Liver (tissue), 9 donors: ENCODE data around the gene PLD6. TPM values are rescaled to one million over a fixed set of nuclear protein-coding genes. Genes with fewer than 3 reads are reported as not detected.

Source experiments
- DNase-seq: peaks from one replicate; pipeline ENCODE4 v3.0.0-alpha.2; 2017; ENCODE audit warnings: low spot score
- H3K27ac ChIP-seq, 2 donors: one replicate each; pipeline ENCODE4 v1.7.0; 2013; ENCODE audit warnings: inconsistent platforms in 2 of 2, low read length in 2 of 2, control low read depth in 1 of 2, low read depth in 1 of 2, mild to moderate bottlenecking in 1 of 2
- H3K27me3 ChIP-seq, 4 donors: one replicate each; pipeline versions ENCODE4 v1.6.1 to v1.7.0; 2013; ENCODE audit warnings: low read length in 3 of 4, inconsistent platforms in 1 of 4, mild to moderate bottlenecking in 1 of 4, moderate library complexity in 1 of 4; ENCODE audit not compliant: control insufficient read depth in 4 of 4, insufficient read depth in 4 of 4
- H3K36me3 ChIP-seq, 4 donors: one replicate each; pipeline versions ENCODE4 v1.6.1 to v1.7.0; 2013; ENCODE audit warnings: low read length in 3 of 4, mild to moderate bottlenecking in 3 of 4, low read depth in 1 of 4, moderate library complexity in 1 of 4; ENCODE audit not compliant: control insufficient read depth in 4 of 4, insufficient read depth in 3 of 4
- H3K4me1 ChIP-seq, 4 donors: one replicate each; pipeline versions ENCODE4 v1.6.1 to v1.7.0; 2013; ENCODE audit warnings: low read length in 3 of 4, mild to moderate bottlenecking in 3 of 4, moderate library complexity in 1 of 4; ENCODE audit not compliant: control insufficient read depth in 4 of 4, insufficient read depth in 4 of 4
- H3K4me3 ChIP-seq, 3 donors: one replicate each; pipeline versions ENCODE4 v1.6.1 to v1.7.0; 2013; ENCODE audit warnings: low read length in 3 of 3, control low read depth in 1 of 3, low read depth in 1 of 3, mild to moderate bottlenecking in 1 of 3
- H3K9ac ChIP-seq, 2 donors: one replicate each; pipeline ENCODE4 v1.7.0; 2013; ENCODE audit warnings: low read length in 2 of 2, mild to moderate bottlenecking in 2 of 2, moderate library complexity in 2 of 2, control low read depth in 1 of 2, low read depth in 1 of 2
- H3K9me3 ChIP-seq, 4 donors: one replicate each; pipeline versions ENCODE4 v1.6.1 to v1.7.0; 2013; ENCODE audit warnings: low read length in 3 of 4; ENCODE audit not compliant: control insufficient read depth in 4 of 4
- ATF3 ChIP-seq: IDR thresholded peaks from 2 replicates; pipeline ENCODE4 v1.6.1; 2016; ENCODE audit warnings: antibody characterized with exemption
- CTCF ChIP-seq: fragments of 150-350 bp; IDR thresholded peaks from 2 replicates; pipeline ENCODE4 v1.5.1; 2017; ENCODE audit warnings: improper control_type of control experiment, low read depth, low read length; ENCODE audit not compliant: missing input control
- EGR1 ChIP-seq, 2 donors: IDR thresholded peaks; 2 replicates each; pipeline ENCODE4 v1.6.1; 2016 to 2018; ENCODE audit warnings: antibody characterized with exemption in 2 of 2, low read depth in 2 of 2
- FOXA1 ChIP-seq: IDR thresholded peaks from 2 replicates; pipeline ENCODE4 v1.6.1; 2016; ENCODE audit warnings: antibody characterized with exemption
- FOXA2 ChIP-seq: IDR thresholded peaks from 2 replicates; pipeline ENCODE4 v1.6.1; 2016; ENCODE audit warnings: antibody characterized with exemption
- GABPA ChIP-seq, 2 donors: IDR thresholded peaks in 1 of 2; conservative IDR thresholded peaks in 1 of 2; 2 replicates each; pipeline ENCODE4 v1.6.1; 2016; ENCODE audit warnings: antibody characterized with exemption in 2 of 2, mild to moderate bottlenecking in 1 of 2, moderate library complexity in 1 of 2
- HNF4A ChIP-seq, 2 donors: conservative IDR thresholded peaks; 2 replicates each; pipeline ENCODE4 v1.6.1; 2016; ENCODE audit warnings: antibody characterized with exemption in 2 of 2, mild to moderate bottlenecking in 2 of 2
- HNF4G ChIP-seq: IDR thresholded peaks from 2 replicates; pipeline ENCODE4 v1.6.1; 2016; ENCODE audit warnings: antibody characterized with exemption
- JUND ChIP-seq, 2 donors: IDR thresholded peaks; 2 replicates each; pipeline ENCODE4 v1.6.1; 2016; ENCODE audit warnings: antibody characterized with exemption in 2 of 2
- MAX ChIP-seq: IDR thresholded peaks from 2 replicates; pipeline ENCODE4 v1.6.1; 2016; ENCODE audit warnings: antibody characterized with exemption
- RAD21 ChIP-seq, 2 donors: IDR thresholded peaks; 2 replicates each; pipeline ENCODE4 v1.6.1; 2016; ENCODE audit warnings: antibody characterized with exemption in 2 of 2, mild to moderate bottlenecking in 2 of 2
- RXRA ChIP-seq, 2 donors: IDR thresholded peaks; 2 replicates each; pipeline ENCODE4 v1.6.1; 2017 to 2018; ENCODE audit warnings: antibody characterized with exemption in 2 of 2, mild to moderate bottlenecking in 1 of 2
- SP1 ChIP-seq: IDR thresholded peaks from 2 replicates; pipeline ENCODE4 v1.6.1; 2018; ENCODE audit warnings: antibody characterized with exemption, mild to moderate bottlenecking
- TAF1 ChIP-seq: conservative IDR thresholded peaks from 2 replicates; pipeline ENCODE4 v1.6.1; 2016; ENCODE audit warnings: antibody characterized with exemption, mild to moderate bottlenecking
- WGBS: extraction: QIAGEN DNeasy Blood & Tissue Kit; methylation state at CpG from one replicate; pipeline ENCODE4 v1.1.7; 2013; 5-methylcytosine and 5-hydroxymethylcytosine counted together
- polyA plus RNA-seq, 2 donors: library from polyadenylated mRNA; stranded (reverse) in 1 of 2; unstranded in 1 of 2; fragments of 200-250 nt in 1 of 2; fragments of >200 nt in 1 of 2; fragmentation: Nextera tagmentation in 1 of 2; extraction: Ambion mirVana in 1 of 2; gene quantifications; one replicate each; pipeline versions ENCODE4 v1.2.1 to v1.2.3, GENCODE V29; 2013 to 2015
- total RNA-seq, 2 donors: library from RNA; depleted of rRNA; stranded (reverse); fragments of >200 nt; gene quantifications; one replicate each; pipeline ENCODE4 v1.2.3, GENCODE V29; 2014
- donor health status: healthy.
- donor health status: healthy.
- donor health status: healthy.
- donor health status: healthy.
- donor health status: healthy.

The PLD6 gene
- total and polyA plus RNA-seq, 4 donors = 1.2 to 2.3 (median 1.5) TPM

GRCh38 chr17:17152385-17152784 is 53.7 kb downstream of the PLD6 start:
- TF ChIP-seq TAF1 (no peak), RAD21 (IDR thresholded peaks at IDR 0.05) (no peak), CTCF (no peak), EGR1 (IDR thresholded peaks at IDR 0.05; ENCODE audit: low read depth in 2 of 2) (no peak), MAX (no peak), RXRA (IDR thresholded peaks at IDR 0.05) (no peak), HNF4A (conservative IDR thresholded peaks at IDR 0.05) (no peak), FOXA1 (no peak), ATF3 (no peak), SP1 (no peak), FOXA2 (no peak), JUND (IDR thresholded peaks at IDR 0.05) (no peak)
- 91% methylated on average over 4 of the region's 4 CpGs for WGBS
- H3K4me1 ChIP-seq = peaks cover 7 to 36% (median 27%) of the 10 kb centered on the region in 4 donors
- H3K9me3 ChIP-seq = no peaks in the 10 kb centered on the region
- H3K36me3 ChIP-seq = peaks cover 8 to 45% (median 16%) of the 10 kb centered on the region in 4 donors
- H3K27me3 ChIP-seq = no peaks in the 10 kb centered on the region
- H3K27ac ChIP-seq = peak overlapping the region; percentile 35 to 57
- no peak for DNase-seq
- H3K4me3 ChIP-seq = no peak overlapping the region
- H3K9ac ChIP-seq = no peak overlapping the region

GRCh38 chr17:17151962-17152361 is 54.2 kb downstream of the PLD6 start:
- 46% methylated on average over 8 of the region's 8 CpGs for WGBS
- peak; percentile 58 to 64 for TF ChIP-seq RAD21 (IDR thresholded peaks at IDR 0.05)
- TF ChIP-seq HNF4A (conservative IDR thresholded peaks at IDR 0.05) = peak; percentile 31 to 66
- TF ChIP-seq JUND (IDR thresholded peaks at IDR 0.05) = peak; percentile 31 to 72
- TF ChIP-seq SP1 = peak; percentile 43
- no peak for TF ChIP-seq FOXA2
- peak in 1 of 2 donors; percentile 81 for TF ChIP-seq RXRA (IDR thresholded peaks at IDR 0.05)
- no peak for TF ChIP-seq HNF4G
- Histone ChIP-seq H3K4me3 (no peak overlapping the region), H3K9me3 (no peaks in the 10 kb centered on the region), H3K27me3 (no peaks in the 10 kb centered on the region), H3K36me3 (peaks cover 10 to 46% (median 18%) of the 10 kb centered on the region in 4 donors), H3K4me1 (peaks cover 7 to 36% (median 27%) of the 10 kb centered on the region in 4 donors), H3K9ac (no peak overlapping the region), H3K27ac (peak overlapping the region; percentile 35 to 57)
- DNase-seq = no peak

GRCh38 chr17:17151541-17151940 is 54.6 kb downstream of the PLD6 start:
- WGBS = 94% methylated on average over 3 of the region's 3 CpGs
- TF ChIP-seq SP1 (no peak), GABPA (IDR thresholded peaks at IDR 0.05 in 1 of 2, conservative IDR thresholded peaks at IDR 0.05 in 1 of 2) (no peak)
- no peak for DNase-seq
- Histone ChIP-seq H3K4me3 (no peak overlapping the region), H3K36me3 (peaks cover 7 to 47% (median 16%) of the 10 kb centered on the region in 4 donors), H3K4me1 (peaks cover 7 to 36% (median 26%) of the 10 kb centered on the region in 4 donors), H3K9me3 (no peaks in the 10 kb centered on the region), H3K9ac (no peak overlapping the region), H3K27me3 (no peaks in the 10 kb centered on the region), H3K27ac (peak overlapping the region; percentile 35 to 55)
